RKO (cell line): ENCODE measurements around the gene CAVIN1.
"Not testable (repeated sequence)": the region's sequence is repeated elsewhere in the genome, so short reads cannot be mapped to it uniquely, and the experiment has no call there.

Experiments
- DNase-seq: peaks from one replicate; pipeline ENCODE4 v3.0.0-alpha.2; 2016; ENCODE audit warnings: low spot score

Gene CAVIN1

GRCh38 chr17:42378959-42379594 lies 44.0 kb downstream of the CAVIN1 start:
- DNase-seq: no peak

DNA sequence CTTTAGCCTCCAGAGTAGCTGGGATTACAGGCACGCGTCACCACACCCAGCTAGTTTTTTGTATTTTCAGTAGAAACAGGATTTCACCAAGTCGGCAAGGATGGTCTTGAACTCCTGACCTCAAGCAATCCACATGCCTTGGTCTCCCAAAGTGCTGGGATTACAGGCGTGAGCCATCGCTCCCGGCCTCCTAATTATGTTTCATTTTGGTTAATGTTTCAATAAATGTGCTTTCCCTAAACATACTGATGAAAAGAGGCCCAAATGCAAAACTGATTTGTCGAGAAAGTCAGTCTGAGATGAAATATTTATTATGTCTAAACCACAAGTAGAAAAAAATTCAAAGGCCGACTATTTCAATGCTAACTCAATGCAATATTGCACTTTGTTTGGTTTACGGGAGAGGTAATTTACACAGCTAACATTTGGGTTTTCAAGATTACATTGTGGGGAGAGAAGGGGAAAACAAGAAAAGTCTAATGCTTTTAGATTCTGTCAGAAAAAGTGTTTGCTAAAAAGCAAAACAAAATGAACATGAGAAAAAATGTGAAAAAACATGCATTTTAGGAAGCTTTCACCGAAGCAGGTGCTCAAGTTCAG lies 44.6 kb downstream of the CAVIN1 start:
- no peak for DNase-seq

- DNase-seq: no peak
Measured at GRCh38 chr17:42373896-42374295, 49.2 kb downstream of the CAVIN1 start.

DNA sequence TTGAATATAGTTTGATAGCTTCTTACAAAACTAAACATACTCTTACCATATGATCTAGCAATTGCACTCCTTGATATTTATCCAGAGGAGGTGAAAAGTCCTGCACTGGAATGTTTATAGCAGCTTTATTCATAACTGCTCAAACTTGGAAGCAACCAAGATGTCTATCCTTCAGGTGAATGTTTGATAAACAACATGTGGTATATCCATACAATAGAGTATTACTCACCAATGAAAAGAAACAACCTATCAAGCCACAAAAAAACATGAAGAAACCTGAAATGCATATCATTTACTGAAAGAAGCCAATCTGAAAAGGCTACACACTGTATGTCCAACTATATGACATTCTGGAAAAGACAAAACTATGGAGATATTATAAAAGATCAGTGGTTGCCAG lies 50.9 kb downstream of the CAVIN1 start:
- no peak for DNase-seq

DNA sequence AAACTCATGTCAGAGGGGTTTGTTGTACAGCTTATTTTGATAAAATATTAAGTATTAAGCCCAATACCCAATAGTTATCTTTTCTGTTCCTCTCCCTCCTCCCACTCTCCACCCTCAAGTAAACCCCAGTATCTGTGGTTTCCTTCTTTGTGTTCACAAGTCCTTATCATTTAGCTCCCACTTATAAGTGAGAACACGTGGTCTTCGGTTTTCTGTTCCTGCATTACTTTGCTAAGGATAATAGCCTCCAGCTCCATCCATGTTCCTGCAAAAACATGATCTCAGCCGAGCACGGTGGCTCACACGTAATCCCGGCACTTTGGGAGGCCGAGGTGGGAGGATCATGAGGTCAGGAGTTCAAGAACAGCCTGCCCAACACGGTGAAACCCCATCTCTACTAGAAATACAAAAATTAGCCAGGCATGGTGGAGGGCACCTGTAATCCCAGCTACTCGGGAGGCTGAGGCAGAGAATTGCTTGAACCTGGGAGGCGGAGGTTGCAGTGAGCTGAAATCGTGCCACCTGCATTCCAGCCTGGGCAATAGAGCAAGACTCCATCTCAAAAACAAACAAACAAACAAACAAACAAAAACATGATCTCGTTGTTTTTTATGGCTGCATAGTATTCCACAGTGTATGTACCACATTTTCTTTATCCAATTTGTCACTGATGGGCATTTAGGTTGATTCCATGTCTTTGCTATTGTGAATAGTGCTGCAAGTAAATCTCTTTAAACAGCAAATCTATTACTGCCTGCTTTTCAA lies 54.1 kb downstream of the CAVIN1 start:
- not testable (repeated sequence) for DNase-seq

DNA sequence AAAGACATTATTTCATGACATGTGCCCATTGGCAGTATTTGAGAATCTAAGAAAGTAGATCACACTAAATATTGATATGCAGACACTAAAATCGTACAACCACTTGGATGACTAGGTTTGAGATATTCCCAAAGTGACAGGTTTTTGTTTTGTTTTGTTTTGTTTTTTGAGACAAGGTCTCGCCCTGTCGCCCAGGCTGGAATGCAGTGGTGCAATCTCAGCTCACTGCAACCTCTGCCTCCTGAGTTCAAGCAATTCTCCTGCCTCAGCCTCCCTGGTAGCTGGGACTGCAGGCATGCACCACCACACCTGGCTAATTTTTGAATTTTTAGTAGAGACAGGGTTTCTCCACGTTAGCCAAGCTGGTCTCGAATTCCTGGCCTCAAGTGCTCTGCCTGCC lies 54.7 kb downstream of the CAVIN1 start:
- DNase-seq: not testable (repeated sequence)

DNA sequence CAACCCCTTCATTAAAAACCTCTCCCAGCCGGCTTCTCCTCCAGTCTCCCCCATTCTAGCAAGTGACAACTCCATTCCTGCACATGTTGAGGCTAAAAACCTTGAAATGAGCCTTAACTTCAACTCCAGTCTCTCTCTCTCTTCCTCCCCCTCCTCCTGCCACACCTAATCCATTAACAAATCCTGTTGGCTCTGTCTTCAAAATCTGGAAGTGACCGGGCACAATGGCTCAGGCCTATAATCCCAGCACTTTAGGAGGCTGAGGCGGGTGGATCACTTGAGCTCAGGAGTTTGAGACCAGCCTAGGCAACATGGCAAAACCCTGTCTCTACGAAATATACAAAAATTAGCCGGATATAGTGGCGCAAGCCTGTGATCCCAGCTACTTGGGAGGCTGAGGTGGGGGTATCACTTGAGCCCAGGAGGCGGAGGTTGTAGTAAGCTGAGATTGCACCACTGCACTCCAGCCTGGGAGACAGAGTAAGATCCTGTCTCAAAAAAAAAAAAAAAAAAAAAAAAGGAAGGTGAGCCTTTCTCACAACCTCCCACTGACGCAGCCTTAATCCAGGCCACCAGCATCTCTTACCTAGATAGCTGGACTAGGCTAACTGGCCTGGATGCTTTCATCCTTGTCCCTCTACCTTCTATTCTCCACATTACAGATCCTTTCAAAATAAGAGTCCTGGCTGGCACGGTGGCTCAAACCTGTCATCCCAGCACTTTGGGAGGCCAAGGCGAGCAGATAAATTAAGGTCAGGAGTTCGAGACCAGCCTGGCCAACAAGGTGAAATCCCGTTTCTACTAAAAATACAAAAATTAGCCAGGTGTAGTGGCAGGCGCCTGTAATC lies 56.7 kb downstream of the CAVIN1 start:
- not testable (repeated sequence) for DNase-seq

DNA sequence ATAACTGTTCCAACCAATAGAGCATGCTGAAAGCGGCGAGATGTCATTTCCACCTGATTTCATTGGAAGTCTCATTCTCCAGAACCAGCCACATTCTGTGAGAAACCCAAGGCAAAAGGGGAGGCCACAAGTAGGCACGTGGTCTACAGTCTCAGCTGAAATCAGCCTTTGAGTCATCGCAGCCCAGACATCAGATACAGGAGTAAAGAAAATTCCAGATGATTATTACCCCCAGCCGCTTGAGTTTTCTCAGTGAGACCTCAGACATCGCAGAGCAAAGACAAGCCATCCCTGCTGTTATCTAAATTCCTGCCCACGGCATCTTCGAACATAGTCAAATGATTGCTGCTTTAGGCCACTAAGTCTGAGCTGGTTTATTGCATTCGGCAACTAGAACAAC lies 57.9 kb downstream of the CAVIN1 start:
- no peak for DNase-seq

GRCh38 chr17:42363767-42364585 lies 59.1 kb downstream of the CAVIN1 start:
- no peak for DNase-seq

- DNase-seq: no peak
Measured at GRCh38 chr17:42363231-42363630, 59.8 kb downstream of the CAVIN1 start.

- no peak for DNase-seq
Measured at GRCh38 chr17:42362245-42362961, 60.7 kb downstream of the CAVIN1 start.

DNA sequence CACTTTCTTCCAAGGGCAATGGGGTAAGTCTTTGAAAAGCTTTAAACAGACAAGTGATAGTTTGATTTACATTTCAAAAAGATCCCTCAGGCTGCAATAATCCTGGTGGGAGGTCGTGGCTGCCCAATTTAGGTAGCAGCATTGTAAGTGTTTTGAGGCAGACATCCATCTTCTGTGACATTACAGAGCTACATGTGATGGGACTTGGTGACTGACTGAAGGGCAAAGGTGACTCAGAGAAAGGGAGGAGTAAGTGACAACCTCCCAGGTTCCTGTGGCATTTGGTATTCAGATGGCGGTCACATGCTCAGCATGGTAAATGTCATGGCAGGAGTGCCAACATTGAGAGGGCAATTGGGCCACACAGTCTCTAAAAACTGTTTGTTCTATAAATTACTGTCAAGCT lies 61.3 kb downstream of the CAVIN1 start:
- DNase-seq: no peak

GRCh38 chr17:42360388-42360787 lies 62.7 kb downstream of the CAVIN1 start:
- DNase-seq: not testable (repeated sequence)

DNA sequence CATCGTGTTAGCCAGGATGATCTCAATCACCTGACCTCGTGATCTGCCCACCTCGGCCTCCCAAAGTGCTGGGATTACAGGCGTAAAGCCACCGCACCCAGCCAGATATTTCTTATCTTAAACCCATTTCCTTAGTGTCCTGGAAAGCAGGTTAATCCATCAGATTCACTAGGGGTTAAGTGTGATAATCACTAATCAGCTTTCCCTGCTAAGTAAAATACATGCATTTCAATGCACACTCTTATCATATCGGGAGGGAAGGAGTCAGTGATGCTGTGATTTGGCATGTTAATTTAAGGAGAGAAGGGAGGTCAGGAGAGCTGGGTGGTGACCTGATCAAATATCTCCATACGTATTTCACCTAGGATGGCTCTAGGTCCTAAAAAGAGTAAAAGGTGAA lies 63.9 kb downstream of the CAVIN1 start:
- no peak for DNase-seq

DNA sequence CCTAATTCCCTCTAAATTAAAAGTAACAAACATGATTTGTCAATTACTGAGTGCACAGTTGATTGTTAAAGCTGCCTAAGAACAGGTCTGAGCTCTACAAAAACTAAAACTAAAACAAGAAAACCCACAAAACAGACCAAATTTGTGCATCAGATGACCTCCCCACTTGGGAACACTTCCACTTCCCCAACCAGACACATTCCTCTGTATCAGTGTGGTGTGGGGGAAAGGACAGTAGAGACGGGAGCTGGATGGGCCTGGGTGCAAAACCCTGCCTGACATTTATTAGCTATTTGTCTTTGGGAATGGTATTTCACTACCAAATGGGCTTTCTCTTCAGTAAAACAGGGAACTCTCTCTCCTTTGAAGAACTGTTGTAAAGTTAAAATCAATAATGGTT lies 64.6 kb downstream of the CAVIN1 start:
- no peak for DNase-seq

GRCh38 chr17:42354956-42355843 lies 67.9 kb downstream of the CAVIN1 start:
- no peak for DNase-seq
